Ascending aorta (tissue), 2 donors: ENCODE results near the gene PCBP3. TPM values are rescaled to one million over a fixed set of nuclear protein-coding genes. Genes with fewer than 3 reads are reported as not detected.
A peak's percentile ranks its signal among the peaks of the same experiment; 100 is the strongest.

Source experiments
- DNase-seq, 2 donors: peaks; one replicate each; pipeline ENCODE4 v3.0.0-alpha.2; 2019; ENCODE audit warnings: low spot score in 2 of 2
- H3K27ac ChIP-seq, 2 donors: fragments of 200-600 bp; sonication (generic); one replicate each; pipeline ENCODE4 v1.5.1; 2016 to 2017; ENCODE audit warnings: mild to moderate bottlenecking in 1 of 2
- H3K27me3 ChIP-seq: fragments of 200-600 bp; sonication (generic); one replicate; pipeline ENCODE4 v1.5.1; 2017
- H3K36me3 ChIP-seq, 2 donors: fragments of 200-600 bp; sonication (generic); one replicate each; pipeline ENCODE4 v1.5.1; 2016
- H3K4me1 ChIP-seq, 2 donors: fragments of 200-600 bp; sonication (generic); one replicate each; pipeline ENCODE4 v1.5.1; 2016 to 2017; ENCODE audit warnings: mild to moderate bottlenecking in 1 of 2
- H3K4me3 ChIP-seq, 2 donors: fragments of 200-600 bp; sonication (generic); one replicate each; pipeline ENCODE4 v1.5.1; 2016 to 2017; ENCODE audit warnings: mild to moderate bottlenecking in 1 of 2
- H3K9me3 ChIP-seq, 2 donors: fragments of 200-600 bp; sonication (generic); one replicate each; pipeline ENCODE4 v1.5.1; 2016
- CTCF ChIP-seq, 3 experiments: fragments of 200-600 bp in 2 of 3; fragments of 450-650 bp in 1 of 3; sonication (generic) in 2 of 3; IDR thresholded peaks; one replicate each; pipeline ENCODE4 v1.5.1; 2016 to 2019; ENCODE audit warnings: antibody characterized with exemption in 3 of 3, mild to moderate bottlenecking in 1 of 3, moderate library complexity in 1 of 3
- intact Hi-C: fragments of 100-400 bp; cut with DNase I; formaldehyde crosslinking; loops from one replicate; pipeline ENCODE4 v1.15.1; 2023
- total RNA-seq: library from RNA; depleted of rRNA; stranded (reverse); fragments of >200 nt; gene quantifications from one replicate; pipeline ENCODE4 v1.1.0, GENCODE V29; 2016

PCBP3 gene
- total RNA-seq, 1 donor from 2014 or later = not detected

DNA sequence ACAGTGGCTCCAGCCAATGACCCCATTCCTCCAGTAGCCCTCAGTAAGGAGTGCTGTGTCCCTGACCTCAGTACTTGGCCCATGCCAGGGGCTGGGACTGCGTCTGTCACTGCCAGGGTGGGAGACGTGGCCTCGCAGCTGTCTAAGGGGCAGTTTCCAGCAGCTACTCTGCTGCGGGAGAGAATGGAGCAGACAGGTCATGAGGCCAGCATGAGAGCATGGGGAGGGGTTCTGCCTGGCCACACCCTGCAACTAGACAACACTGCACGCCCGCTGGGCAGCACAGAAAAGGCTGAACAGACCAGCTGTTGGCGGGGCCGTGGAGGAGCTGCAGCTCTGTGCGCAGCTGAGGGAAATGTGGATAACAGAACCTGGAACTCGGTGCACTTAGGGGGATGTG is 246.4 kb downstream of the PCBP3 start:
- intact Hi-C loops = no loop called here
- Histone ChIP-seq H3K9me3 (no peaks in the 10 kb centered on the region), H3K4me1 (peaks cover 3 to 7% of the 10 kb centered on the region in 2 donors), H3K4me3 (no peak overlapping the region), H3K27me3 (no peaks in the 10 kb centered on the region), H3K27ac (no peak overlapping the region), H3K36me3 (no peaks in the 10 kb centered on the region)
- TF ChIP-seq CTCF (IDR thresholded peaks at IDR 0.05) = no peak
- DNase-seq = no peak

DNA sequence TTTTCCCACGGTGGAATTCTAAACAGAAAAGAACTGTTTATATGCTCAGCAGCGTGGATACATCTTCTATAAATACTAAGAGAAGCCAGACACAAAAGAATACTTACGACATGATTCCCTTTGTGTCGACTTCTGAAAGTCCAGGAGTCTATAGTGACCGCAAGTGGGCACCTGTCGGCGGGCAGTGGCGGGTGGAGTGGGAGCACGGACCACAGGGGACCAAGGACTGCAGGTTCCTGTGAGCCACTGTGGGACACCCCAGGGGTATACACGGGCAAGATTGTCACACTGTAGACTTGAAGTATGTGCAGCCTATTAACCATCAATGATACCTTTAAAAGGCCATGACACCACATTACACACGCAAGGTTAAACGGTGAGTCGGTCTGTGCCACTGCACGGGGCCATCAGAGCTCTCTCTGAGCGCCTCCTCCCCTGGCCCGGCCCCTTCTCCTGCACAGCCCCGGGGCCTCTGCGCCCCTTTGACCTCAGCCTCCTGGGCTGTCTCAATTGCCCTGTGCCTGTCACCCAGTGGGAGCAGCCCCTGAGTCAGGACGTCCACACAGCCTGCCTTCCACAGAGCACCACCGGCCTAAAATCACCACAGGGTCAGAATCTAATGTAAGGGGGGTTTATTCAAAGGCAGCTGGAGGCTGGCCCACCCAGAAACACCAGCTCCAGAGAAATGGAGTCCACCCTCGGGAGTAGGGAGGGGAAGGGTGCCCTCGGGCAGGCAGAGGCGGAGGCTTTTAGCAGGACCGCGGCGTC is 248.0 kb downstream of the PCBP3 start:
- no peaks in the 10 kb centered on the region for H3K27me3 ChIP-seq
- H3K4me3 ChIP-seq = peak overlapping the region in 1 of 2 donors; percentile 49
- intact Hi-C loops = no loop called here
- TF ChIP-seq CTCF (IDR thresholded peaks at IDR 0.05) = no peak
- no peaks in the 10 kb centered on the region for H3K36me3 ChIP-seq
- H3K27ac ChIP-seq = no peak overlapping the region
- H3K9me3 ChIP-seq = no peaks in the 10 kb centered on the region
- DNase-seq = no peak
- H3K4me1 ChIP-seq = peaks cover 2 to 7% of the 10 kb centered on the region in 2 donors

DNA sequence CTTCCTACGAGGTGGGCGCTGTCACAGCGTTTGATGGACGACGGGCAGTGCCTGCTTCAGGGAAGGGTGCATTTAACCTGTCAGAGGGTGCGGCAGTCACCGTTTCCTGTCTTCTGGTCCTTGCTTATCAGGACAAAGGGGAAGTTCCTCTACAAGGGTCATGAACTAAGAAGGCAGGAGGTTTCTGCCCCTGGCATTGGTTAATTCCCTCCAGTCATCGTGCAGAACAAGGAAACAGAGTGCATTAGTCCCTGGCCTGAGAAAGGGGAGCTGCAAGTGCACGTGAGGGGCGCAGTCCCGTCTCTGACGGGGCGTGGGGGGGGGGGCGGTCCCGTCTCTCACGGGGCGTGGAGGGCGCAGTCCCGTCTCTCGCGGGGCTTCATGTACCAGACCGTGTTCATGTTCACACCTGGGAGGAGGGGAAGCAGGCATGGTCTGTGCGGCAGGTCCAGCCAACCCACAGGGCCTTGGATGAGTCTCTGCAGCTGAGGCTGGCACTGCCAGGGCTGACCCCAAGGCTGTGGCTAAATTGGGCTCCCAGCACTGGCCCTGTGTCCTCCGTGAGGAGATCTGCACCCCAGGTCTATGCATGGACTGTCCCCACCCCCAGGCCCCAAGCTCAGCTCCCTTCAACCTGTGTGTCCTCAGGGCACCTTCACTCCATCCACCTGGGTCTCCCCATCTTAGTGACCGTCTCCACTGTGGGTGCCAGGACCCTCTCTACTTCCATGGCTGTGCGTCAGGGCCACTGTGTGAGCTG is 248.8 kb downstream of the PCBP3 start:
- no peak for TF ChIP-seq CTCF (IDR thresholded peaks at IDR 0.05)
- intact Hi-C loops = no loop called here
- DNase-seq = no peak
- Histone ChIP-seq H3K9me3 (no peaks in the 10 kb centered on the region), H3K4me1 (peaks cover 0 to 4% of the 10 kb centered on the region in 2 donors), H3K4me3 (peak overlapping the region in 1 of 2 donors; percentile 49), H3K27ac (no peak overlapping the region), H3K27me3 (no peaks in the 10 kb centered on the region), H3K36me3 (no peaks in the 10 kb centered on the region)

- Histone ChIP-seq H3K4me3 (no peak overlapping the region), H3K4me1 (peaks cover 0 to 4% of the 10 kb centered on the region in 2 donors), H3K9me3 (no peaks in the 10 kb centered on the region), H3K27me3 (no peaks in the 10 kb centered on the region), H3K36me3 (no peaks in the 10 kb centered on the region), H3K27ac (no peak overlapping the region)
- no peak for DNase-seq
- TF ChIP-seq CTCF (IDR thresholded peaks at IDR 0.05) = no peak
- intact Hi-C loops = no loop called here
Observed at GRCh38 chr21:45892916-45893739, 249.6 kb downstream of the PCBP3 start.

- Histone ChIP-seq H3K27ac (no peak overlapping the region), H3K4me1 (peaks cover 0 to 4% of the 10 kb centered on the region in 2 donors), H3K4me3 (no peak overlapping the region), H3K9me3 (no peaks in the 10 kb centered on the region), H3K27me3 (no peaks in the 10 kb centered on the region), H3K36me3 (no peaks in the 10 kb centered on the region)
- TF ChIP-seq CTCF (IDR thresholded peaks at IDR 0.05) = no peak
- DNase-seq = no peak
- intact Hi-C loops = no loop called here
Observed at GRCh38 chr21:45893740-45894449, 250.4 kb downstream of the PCBP3 start.
